T-helper 2 cell treated with Interferon-gamma antibody and Interleukin-4, amounts not matched to agents 100 ng/mL and 5 ng/mL, for 36 hours (primary cell): ENCODE results near the gene ZRANB3. TPM values are rescaled to one million over a fixed set of nuclear protein-coding genes. Genes with fewer than 3 reads are reported as not detected.

Experiments
- intact Hi-C: fragments of 100-400 bp; cut with micrococcal nuclease; formaldehyde crosslinking; loops from one replicate; pipeline ENCODE4 v1.15.1; 2023
- total RNA-seq: library from RNA; stranded (reverse); gene quantifications from 2 replicates; pipeline ENCODE4 v1.2.3, GENCODE V29; 2022

Gene ZRANB3
- total RNA-seq, 1 donor from 2014 or later, result 5.4 TPM

DNA sequence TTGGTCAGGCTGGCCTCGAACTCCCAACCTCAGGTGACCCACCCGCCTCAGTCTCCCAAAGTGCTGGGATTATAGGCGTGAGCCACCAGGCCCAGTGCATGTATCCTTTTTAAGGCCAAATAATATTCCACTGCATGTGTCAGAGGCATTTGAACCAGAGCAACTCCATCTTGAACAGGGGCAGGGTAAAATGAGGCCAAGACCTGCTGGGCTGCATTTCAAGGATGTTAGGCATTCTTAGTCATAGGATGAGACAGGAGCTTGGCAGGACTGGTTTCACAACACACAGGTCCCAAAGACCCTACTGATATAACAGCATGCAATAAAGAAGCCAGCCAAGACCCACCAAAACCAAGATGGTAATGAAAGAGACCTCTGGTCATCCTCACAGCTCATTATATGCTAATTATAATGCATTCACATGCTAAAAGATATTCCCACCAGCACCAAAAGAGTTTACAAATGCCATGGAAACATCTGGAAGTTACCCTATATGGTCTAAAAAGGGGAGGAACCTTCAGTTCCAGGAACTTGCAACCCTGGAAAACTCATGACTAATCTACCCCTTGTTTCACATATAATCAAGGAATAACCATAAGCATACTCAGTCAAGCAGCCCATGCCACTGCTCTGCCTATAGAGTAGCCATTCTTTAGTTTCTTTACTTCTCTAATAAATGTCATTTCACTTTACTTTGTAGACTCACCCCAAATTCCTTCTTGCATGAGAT lies 274.3 kb downstream of the ZRANB3 start:
- intact Hi-C loops, result no loop called here

DNA sequence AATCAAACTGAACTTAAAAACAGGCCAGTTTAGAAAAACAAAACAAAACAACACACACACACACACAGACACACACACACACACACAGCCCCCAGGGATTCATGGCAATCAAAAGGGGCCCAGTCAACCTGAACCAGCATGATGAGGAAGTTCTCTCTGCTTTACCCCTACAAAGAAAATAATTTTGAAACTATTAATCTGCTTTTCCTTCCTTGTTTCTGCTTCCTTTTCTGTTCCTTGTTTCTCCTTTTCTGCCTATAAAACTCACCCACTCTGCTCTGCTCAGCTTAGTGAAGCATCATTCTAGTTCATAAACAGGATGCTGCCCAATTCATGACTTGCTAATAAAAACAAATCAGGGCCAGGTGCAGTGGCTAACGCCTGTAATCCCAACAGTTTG lies 275.8 kb downstream of the ZRANB3 start:
- intact Hi-C loops, result no loop called here

DNA sequence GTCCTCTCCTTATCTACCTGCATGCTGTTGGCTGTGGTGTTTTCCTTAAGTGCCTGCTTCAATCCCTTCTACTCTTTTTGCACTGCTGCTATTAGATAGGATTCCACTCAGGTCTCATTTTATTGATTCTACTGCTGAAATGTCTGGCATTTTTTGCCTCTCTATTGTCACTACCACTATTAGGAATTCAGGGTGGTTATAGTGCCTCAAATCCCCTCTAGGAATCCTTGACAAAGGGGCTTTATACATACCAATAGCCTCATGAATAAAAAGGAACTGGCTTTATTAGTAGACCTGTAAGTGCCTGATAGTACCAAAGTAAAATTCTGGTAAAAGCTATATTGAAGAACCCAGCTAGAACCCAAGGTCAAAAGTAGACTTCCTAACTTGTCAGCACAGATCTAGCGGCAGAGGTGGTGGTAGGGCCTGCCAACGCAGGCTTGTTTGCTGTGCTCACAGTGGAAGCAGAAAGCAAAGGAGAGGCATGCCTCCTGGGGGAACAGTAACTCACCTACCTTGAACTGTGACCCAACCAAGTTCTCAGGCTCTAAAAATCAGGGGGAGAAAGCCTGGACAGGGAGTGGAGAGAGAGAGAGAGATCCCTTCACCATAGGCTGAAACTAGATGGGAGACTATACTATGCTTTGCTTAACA lies 278.1 kb downstream of the ZRANB3 start:
- intact Hi-C loops, result no loop called here

DNA sequence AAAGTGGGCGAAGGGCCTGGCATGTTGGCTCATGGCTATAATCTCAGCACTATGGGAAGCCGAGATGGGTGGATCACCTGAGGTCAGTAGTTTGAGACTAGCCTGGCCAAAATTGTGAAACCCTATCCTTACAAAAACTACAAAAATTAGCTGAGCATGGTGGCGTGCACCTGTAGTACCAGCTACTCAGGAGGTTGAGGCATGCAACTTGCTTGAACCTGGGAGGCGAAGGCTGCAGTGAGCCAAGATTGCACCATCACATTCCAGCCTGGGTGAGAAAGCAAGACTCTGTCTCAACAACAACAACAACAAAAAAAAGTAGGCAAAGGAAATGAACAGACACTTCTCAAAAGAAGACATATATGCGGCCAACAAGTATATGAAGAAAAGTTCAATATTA lies 282.4 kb downstream of the ZRANB3 start:
- intact Hi-C loops, result no loop called here

DNA sequence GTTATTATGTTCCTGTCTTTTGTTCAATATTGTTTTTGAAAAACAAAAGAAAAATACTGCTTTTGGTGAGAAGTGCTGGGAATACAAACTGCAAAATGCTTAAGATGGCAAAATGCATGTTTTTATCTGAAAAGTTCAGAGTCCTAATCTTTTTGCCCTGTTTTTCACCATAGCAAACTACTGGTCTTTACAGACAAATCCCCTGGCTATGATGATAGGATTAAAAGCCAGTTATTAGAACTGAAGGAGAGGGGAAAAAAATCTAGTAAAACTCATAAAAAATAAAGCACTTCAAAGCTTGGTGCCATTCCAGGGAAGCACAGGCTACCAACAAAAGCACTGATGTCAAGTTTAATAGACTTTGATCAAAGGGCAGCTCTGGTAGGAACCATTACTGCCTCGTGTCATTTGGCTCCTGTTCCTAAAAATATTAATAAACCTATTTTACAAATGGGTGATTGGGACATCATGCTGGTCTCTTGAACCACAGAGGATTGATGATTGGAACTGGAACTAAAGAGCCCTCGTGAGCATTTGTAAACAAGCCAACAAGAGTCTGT lies 284.2 kb downstream of the ZRANB3 start:
- intact Hi-C loops, result no loop called here

DNA sequence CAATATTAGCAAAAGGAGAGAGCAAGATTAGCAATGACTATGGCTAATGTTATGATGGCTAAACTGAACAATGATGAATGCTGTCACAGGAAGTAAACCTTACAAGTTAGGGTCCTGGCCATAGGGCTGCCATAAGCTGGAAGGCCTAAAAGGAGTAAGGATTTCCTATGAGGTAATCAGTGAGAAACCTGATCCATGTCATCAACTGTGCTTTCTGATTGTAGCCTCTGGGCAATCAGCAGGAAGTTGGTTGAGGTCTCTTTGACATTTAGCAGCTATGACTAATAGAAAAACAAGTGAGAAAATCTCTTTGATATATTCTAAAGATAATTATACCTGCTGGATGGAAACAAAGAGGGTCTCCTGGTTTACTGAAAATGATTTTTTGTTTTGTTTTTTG lies 285.9 kb downstream of the ZRANB3 start:
- intact Hi-C loops, result loop anchor here (1.0 kb wide), 1 partner anchor 193 kb away; the partner anchor contains the start of gene RAB3GAP1

DNA sequence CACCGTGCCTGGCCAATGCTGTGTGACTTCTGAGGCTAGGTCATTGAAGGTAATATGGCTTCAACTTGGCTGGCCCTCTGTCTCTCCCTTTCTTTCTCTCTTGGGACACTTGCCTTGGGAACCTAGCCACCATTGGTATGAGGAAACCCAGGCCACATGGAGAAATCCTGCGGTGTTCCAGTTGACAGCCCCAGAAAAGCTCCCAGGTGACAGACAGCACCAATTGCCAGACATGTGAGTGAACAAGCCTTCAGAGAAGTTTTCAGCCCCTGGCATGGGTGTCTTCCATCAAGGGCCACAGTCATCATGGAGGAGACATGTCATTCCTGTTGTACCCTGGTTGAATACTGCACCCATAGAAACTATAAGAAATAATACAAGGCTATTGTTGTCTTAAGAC lies 292.4 kb downstream of the ZRANB3 start:
- intact Hi-C loops, result no loop called here

DNA sequence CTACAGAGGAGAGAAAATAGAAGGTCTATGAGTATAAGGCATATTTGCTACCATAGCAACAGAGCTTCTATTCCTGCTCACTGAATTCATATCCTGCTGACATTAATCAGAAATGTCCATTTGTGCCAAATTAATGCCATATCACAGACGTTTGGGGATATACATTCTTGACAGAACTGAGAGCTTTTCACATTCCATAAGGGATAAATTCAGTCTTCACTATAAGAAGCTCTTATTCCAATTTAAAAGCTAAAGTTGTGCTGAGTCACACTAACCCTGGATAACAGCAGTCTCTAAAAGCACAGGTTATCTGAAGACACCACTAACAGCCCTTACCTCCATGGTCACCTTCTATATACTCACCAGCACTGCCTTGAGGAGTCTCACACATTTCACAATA lies 300.9 kb downstream of the ZRANB3 start:
- intact Hi-C loops, result no loop called here

DNA sequence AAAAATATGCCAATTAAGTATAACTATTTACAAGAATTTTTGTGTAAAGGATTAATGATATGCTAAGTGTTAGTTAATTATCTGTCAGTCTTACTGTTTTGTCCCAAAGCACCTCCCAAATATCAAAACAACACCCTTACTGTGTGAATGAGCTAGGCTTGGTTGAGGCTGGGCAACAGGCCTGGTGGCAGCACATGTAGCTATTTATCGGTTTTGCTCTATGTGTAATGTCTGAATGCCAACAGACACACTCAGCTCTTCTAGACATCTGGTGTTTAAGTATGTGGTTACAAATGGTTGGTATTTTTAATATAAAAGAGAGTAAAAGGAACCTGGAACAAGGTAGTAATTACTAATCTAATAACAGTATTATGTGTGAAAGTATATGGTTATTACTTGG lies 303.6 kb downstream of the ZRANB3 start:
- intact Hi-C loops, result no loop called here

DNA sequence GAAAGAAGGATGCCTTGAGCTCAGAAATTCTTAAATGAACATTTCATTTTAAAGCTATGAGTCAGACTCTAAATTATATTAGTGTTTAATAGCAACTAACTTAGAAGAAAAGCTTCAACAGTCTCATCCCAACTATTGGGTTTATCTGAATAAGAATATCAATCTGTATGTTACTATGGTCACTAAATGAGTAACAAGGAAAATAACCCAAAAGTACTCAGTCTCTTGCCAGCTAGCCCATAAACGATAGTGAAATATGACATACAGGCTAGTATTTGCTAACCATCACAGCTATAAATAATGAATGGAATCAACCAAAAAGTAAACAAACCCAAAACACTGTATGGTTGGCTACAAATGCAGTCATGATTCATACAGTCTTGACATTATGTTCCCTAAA lies 304.1 kb downstream of the ZRANB3 start:
- intact Hi-C loops, result no loop called here

DNA sequence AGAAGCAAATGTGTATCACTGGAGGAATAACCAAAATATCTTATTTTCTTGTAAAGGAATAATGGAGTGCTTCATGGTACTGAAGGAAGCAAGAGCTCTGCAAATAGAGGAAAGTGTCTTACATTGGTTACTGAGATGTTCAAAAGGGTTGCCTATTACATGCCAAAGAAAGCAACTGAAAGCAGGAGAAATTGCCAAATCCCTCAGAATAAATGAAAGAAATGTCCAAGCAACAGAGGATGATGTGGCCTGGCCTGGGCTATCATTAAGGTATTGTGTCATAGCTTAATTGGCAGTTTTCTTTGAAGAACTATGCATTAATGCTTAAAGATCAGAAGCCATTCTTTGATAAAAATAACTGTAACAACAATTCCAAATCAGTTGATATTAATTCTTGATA lies 305.2 kb downstream of the ZRANB3 start:
- intact Hi-C loops, result no loop called here

DNA sequence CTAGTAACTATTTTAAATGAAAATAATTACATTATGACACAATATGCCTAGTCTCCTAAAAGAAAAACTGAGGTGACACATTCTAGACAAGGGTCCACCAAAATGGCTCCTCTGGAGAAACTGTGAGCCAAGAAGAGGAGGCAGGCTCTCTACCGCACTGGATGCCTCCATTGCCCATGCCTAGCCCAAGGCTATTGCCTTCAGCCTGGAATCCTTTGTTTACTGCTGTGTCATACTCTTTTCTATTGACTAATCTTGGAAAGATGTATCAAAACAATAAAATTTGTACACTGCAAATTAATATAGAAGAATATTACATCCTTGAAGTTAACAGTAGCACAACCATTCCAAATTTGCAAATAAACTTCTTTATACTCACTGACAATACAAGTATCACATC lies 311.8 kb downstream of the ZRANB3 start:
- intact Hi-C loops, result no loop called here

DNA sequence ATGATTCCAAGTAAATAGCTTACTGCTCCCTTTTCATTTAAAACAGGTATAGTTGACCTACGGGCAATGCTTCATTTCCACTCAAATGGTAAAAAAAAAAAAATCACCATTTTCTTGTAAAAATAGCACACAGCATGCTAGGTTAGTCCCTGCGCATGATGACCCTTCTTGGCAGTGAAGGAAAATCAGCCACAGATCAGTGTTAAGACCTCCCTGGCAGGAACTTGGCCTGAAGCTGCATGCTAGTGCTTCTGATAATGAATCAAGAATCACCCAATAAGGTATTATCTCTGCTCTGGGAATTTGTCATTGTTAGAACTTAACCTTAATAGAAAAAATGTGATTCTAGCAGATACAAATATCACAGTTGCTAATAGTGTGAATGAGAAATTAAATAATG lies 312.6 kb downstream of the ZRANB3 start:
- intact Hi-C loops, result no loop called here

DNA sequence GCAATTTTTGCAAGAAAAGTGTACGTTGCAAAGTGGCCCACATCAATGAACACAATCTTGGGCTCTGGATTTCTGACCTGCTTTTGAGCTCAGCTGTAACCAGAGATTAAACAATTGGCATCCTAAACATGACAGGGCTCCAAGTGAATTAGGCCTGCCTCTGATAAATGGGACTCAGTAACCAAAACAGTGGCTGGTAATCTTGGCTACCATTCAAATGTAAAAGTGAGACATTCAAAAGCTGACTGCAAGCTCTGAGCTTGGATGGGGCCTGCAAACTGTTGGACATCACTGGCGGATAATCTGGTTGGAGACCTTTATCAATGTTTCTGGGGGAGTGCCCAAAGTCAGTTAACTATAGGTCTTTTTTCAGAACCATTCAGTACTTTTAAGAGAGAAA lies 318.3 kb downstream of the ZRANB3 start:
- intact Hi-C loops, result no loop called here

DNA sequence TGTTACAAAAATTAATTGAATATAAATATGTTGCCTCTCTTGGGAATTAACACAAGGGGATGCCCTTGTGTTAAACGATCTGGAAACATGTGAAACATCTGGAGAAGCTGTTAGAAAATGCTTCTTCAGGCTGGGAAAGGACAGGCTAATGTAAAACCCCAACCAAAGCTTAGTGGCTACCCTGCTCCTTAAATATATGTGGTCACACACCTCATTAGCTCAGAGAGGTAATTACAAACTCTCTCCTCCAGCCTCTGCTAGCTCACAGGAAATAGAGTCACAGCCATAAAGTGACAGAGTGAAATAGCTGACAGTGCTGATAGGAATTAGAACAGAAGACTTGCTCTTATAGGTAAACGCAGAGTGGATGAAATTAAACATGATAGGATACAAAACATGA lies 323.0 kb downstream of the ZRANB3 start:
- intact Hi-C loops, result no loop called here

DNA sequence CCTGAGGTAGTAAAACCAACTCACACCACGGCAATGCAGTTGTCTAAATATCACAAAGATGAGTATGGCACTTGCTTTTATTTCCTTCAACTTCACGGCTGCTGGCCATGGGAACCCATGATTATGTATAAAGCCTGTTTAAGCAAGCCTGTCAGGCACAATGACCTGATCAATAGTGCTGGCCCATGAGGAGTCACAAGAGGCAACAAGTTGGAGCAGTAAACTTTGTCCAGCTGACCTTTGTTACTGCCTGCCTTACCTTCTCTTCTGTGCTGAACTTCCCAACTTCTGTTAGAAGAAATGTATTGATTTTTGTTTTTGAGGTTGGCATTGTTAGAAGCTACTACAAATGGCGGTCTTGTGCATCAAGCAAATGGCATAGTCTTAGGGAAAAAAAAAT lies 327.1 kb downstream of the ZRANB3 start:
- intact Hi-C loops, result no loop called here

DNA sequence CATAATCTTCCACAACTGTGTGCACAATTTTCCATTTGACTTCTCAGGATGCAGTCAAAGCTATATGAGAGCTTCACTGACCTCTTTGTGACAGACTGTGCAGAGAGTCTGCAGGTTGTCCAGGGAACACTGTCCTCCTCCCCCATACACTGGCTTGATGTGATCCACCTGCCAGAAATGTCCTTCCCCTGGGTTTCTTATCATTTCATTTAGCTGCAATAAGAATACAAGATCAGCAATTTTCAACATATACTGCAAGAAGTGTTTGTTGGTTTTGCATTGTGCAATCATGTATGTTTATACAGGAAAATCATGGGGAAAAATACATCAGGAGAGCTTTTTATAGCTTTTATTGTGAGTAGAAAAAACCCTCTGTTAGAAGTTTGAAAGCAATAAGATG lies 328.3 kb downstream of the ZRANB3 start:
- intact Hi-C loops, result no loop called here

DNA sequence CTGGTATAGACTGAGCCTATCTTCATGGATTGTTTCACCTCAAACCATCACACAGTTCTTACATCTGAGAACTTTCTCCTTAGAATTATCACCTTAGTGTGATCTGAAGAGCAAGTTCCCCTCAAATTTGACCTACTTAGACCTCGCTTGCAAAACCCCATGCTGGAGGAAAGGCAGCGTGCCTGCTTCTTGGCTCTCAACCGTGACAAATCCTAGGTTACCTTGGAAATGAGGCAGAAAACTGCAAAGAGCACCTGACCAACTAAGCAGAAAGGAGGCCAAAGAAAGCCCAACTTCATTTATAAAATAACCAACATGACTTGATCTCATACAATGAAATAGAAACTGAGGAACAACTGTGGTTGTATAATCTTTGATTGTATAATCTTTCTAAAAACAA lies 332.5 kb downstream of the ZRANB3 start:
- intact Hi-C loops, result no loop called here

DNA sequence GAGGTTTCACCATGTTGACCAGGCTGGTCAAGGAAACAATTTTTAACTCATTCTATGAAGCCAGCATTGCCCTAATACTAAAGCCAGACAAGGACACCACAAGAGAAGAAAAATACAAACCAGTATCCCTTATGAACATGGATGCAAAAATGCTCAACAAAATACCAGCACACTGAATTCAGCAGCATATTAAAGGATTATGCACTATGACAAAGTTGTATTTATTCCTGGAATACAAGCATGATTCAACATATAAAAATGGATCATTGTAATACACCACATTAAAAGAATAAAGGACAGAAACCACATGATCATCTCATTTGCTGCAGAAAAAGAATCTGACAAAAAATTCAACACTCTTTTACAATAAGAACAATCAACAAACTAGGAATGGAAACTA lies 340.2 kb downstream of the ZRANB3 start:
- intact Hi-C loops, result no loop called here

DNA sequence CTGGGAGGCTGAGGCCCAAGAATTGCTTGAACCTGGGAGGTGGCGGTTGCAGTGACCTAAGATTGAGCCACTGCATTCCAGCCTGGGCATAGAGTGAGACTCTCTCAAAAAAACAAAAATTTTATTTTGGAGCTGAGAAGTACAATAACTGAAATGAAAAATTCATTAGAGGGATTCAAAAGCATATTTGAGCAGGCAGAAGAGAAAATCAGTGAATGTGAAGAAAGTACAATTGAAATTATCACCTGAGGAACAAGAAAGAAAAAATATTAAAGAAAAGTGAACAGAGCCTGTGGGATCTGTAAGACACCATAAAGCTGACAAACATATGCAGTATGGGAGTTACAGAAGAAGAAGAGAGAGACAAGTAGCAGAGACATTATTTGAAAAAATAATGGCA lies 341.9 kb downstream of the ZRANB3 start:
- intact Hi-C loops, result no loop called here

DNA sequence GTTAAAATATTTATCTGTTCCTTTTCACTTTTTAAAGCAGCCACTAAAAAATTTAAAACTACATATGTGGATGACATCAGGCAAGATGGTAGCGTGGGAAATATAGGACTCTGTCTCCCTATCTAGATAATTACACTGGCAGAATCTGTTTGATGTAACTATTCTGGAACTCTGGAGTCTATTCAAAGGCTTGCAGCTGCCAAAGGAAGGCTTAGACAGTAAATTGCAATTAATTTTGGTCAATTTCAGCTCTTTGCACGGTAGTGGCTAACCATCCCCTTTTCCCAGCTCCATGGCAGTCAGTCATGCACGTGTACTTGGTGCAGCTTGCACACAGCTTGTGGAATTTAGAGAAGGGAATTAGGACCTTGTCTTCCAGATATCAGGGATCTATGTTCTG lies 343.7 kb downstream of the ZRANB3 start:
- intact Hi-C loops, result no loop called here

DNA sequence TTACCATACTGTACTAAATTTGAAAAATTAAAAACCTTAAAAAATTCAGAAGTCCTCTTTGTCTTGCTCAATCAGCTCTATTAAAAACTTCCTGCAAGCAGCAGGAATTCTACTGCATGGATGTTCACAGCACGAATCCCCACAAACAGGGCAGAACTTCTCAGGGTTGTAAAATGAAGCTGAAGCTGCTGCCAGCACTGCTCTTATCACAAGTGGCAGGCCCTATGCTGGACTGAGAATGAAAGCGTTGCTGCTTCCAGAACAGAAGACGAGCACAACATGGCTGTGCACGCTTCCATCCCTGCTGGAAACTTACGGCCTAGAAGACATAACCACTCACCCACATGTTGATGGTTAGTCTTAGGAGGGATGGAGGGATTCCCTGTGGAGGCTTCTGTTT lies 345.0 kb downstream of the ZRANB3 start:
- intact Hi-C loops, result no loop called here

DNA sequence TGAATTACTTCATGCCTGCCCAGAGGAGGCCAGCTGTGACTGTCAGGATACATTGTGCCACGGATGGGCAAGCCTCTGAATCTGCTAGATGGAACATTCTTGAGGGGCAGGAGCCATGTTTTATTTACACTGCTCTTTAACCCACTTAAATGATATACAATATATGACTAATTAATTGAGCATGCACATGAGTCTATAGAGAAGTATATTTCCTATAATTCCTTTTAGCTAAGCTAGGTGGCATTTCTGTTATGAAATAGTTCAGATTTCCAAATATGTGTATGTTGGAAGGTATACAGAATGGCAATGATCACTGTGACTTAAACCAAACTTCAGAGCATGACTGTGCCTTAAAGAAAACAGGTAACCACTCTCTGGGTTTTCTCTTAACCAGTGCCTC lies 347.2 kb downstream of the ZRANB3 start:
- intact Hi-C loops, result no loop called here
